MM.1S (cell line): ENCODE measurements around the gene SPAG16.

Experiments used
- DNase-seq: peaks from one replicate; pipeline ENCODE4 v3.0.0-alpha.2; 2015
- H2AFZ ChIP-seq: fragments of 300-600 bp; sonication (generic); 2 replicates; pipeline ENCODE4 v1.6.0; 2016; ENCODE audit warnings: antibody characterized with exemption, low read length
- H3F3A ChIP-seq: fragments of 300-600 bp; sonication (generic); 2 replicates; pipeline ENCODE4 v1.6.1; 2016; ENCODE audit warnings: mild to moderate bottlenecking, antibody characterized with exemption, low read length, moderate library complexity, mixed read lengths; ENCODE audit not compliant: insufficient read depth
- H3K27ac ChIP-seq: fragments of 300-600 bp; sonication (generic); 2 replicates; pipeline ENCODE4 v1.5.1; 2016; ENCODE audit warnings: mild to moderate bottlenecking, low read length
- H3K27me3 ChIP-seq: fragments of 300-600 bp; sonication (generic); replicated peaks from 2 replicates; pipeline ENCODE4 v1.6.0; 2016; ENCODE audit warnings: low read length; ENCODE audit not compliant: insufficient read depth
- H3K36me3 ChIP-seq: fragments of 300-600 bp; sonication (generic); replicated peaks from 2 replicates; pipeline ENCODE4 v1.6.1; 2016; ENCODE audit warnings: mild to moderate bottlenecking, low read length, mixed read lengths; ENCODE audit not compliant: insufficient read depth
- H3K4me1 ChIP-seq: fragments of 300-600 bp; sonication (generic); 2 replicates; pipeline ENCODE4 v1.6.1; 2016; ENCODE audit warnings: low read length, mixed read lengths
- H3K4me2 ChIP-seq: fragments of 300-600 bp; sonication (generic); 2 replicates; pipeline ENCODE4 v1.6.0; 2016; ENCODE audit warnings: low read depth, low read length
- H3K4me3 ChIP-seq: fragments of 300-600 bp; sonication (generic); 2 replicates; pipeline ENCODE4 v1.5.1; 2016; ENCODE audit warnings: low read length, mixed read lengths
- H3K79me2 ChIP-seq: fragments of 300-600 bp; sonication (generic); 2 replicates; pipeline ENCODE4 v1.6.1; 2016; ENCODE audit warnings: mixed run types, low read length, mixed read lengths
- H3K9ac ChIP-seq: fragments of 300-600 bp; sonication (generic); 2 replicates; pipeline ENCODE4 v1.6.1; 2016; ENCODE audit warnings: low read length, mixed read lengths
- H3K9me2 ChIP-seq: fragments of 300-600 bp; sonication (generic); replicated peaks from 2 replicates; pipeline ENCODE4 v1.6.1; 2016; ENCODE audit warnings: mild to moderate bottlenecking, low read length, mixed read lengths; ENCODE audit not compliant: insufficient read depth
- H3K9me3 ChIP-seq: fragments of 300-600 bp; sonication (generic); replicated peaks from 2 replicates; pipeline ENCODE4 v1.6.1; 2016; ENCODE audit warnings: mild to moderate bottlenecking, low read length, mixed read lengths; ENCODE audit not compliant: insufficient read depth
- H4K20me1 ChIP-seq: fragments of 300-600 bp; sonication (generic); 2 replicates; pipeline ENCODE4 v1.6.1; 2016; ENCODE audit warnings: mild to moderate bottlenecking, low read length, moderate library complexity, mixed read lengths; ENCODE audit not compliant: insufficient read depth
- EZH2 ChIP-seq: fragments of 300-600 bp; sonication (generic); optimal IDR thresholded peaks from 2 replicates; pipeline ENCODE3; 2017; ENCODE audit warnings: low read depth, mild to moderate bottlenecking, antibody characterized with exemption, low read length, mixed read lengths
- EZH2phosphoT487 ChIP-seq: fragments of 300-600 bp; sonication (generic); IDR thresholded peaks from 2 replicates; pipeline ENCODE4 v1.6.1; 2018; ENCODE audit warnings: antibody characterized with exemption, low read length
- TF ChIP-seq, protein P1 (sequence below): fragments of 300-600 bp; sonication (generic); IDR thresholded peaks from 2 replicates; pipeline ENCODE4 v1.5.1; 2016; ENCODE audit warnings: antibody characterized with exemption, low read length, mixed read lengths

The SPAG16 gene

DNA sequence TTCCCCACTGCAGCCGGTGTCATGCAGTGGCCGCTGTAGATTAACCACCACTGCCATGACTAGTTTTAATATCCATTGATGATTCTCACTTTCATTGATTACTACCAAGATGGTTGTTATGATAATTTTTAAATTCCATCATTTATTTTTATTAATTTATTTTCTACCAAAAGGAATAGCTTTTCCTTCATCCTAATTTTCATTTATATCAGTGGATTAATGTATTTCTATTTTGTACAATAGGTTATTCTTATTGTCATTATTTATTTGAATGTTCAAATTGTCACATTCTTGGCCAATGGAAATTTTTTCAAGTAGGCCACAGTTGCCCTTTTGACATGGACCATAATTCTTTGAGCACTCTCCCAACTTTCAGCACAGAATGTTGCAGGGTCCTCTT is 751.7 kb downstream of the SPAG16 start:
- H2AFZ ChIP-seq = no peak overlapping the region
- H3K27ac ChIP-seq = no peak overlapping the region
- H3K79me2 ChIP-seq = no peaks in the 10 kb centered on the region
- no peaks in the 10 kb centered on the region for H3F3A ChIP-seq
- H3K36me3 ChIP-seq = no peaks in the 10 kb centered on the region
- no peak overlapping the region for H3K9ac ChIP-seq
- H3K9me2 ChIP-seq = no peaks in the 10 kb centered on the region
- H3K9me3 ChIP-seq = no peaks in the 10 kb centered on the region
- no peaks in the 10 kb centered on the region for H3K4me1 ChIP-seq
- H3K27me3 ChIP-seq = no peaks in the 10 kb centered on the region
- no peak overlapping the region for H3K4me2 ChIP-seq
- no peak for TF ChIP-seq EZH2
- TF ChIP-seq EZH2phosphoT487 = no peak
- TF ChIP-seq, protein P1, sequence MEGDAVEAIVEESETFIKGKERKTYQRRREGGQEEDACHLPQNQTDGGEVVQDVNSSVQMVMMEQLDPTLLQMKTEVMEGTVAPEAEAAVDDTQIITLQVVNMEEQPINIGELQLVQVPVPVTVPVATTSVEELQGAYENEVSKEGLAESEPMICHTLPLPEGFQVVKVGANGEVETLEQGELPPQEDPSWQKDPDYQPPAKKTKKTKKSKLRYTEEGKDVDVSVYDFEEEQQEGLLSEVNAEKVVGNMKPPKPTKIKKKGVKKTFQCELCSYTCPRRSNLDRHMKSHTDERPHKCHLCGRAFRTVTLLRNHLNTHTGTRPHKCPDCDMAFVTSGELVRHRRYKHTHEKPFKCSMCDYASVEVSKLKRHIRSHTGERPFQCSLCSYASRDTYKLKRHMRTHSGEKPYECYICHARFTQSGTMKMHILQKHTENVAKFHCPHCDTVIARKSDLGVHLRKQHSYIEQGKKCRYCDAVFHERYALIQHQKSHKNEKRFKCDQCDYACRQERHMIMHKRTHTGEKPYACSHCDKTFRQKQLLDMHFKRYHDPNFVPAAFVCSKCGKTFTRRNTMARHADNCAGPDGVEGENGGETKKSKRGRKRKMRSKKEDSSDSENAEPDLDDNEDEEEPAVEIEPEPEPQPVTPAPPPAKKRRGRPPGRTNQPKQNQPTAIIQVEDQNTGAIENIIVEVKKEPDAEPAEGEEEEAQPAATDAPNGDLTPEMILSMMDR = no peak
- DNase-seq = no peak
- no peaks in the 10 kb centered on the region for H4K20me1 ChIP-seq
- H3K4me3 ChIP-seq = no peak overlapping the region

DNA sequence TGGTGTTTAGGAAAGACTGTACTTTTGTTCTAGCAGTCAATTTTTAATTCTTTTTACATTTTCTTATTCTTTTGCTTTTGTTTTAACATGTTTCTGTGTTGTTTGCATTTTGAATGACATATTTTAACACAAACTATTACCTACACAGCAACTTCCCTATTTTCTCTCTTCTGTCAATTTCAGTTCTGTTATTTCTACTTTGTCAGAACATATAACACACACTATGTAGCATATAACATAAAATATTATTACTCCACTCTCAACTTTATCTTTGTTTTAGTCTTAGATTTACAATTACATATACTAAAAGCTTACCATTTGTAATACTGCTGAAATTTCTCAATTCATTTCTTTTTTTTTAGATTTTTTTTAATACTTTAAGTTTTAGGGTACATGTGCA is 753.9 kb downstream of the SPAG16 start:
- H4K20me1 ChIP-seq = no peaks in the 10 kb centered on the region
- no peaks in the 10 kb centered on the region for H3K9me2 ChIP-seq
- no peaks in the 10 kb centered on the region for H3K79me2 ChIP-seq
- no peak overlapping the region for H3K27ac ChIP-seq
- H3K36me3 ChIP-seq = no peaks in the 10 kb centered on the region
- TF ChIP-seq, protein P1 = no peak
- TF ChIP-seq EZH2phosphoT487 (no peak), EZH2 (no peak)
- no peak overlapping the region for H3K9ac ChIP-seq
- H3K27me3 ChIP-seq = no peaks in the 10 kb centered on the region
- H3K9me3 ChIP-seq = no peaks in the 10 kb centered on the region
- no peak overlapping the region for H3K4me3 ChIP-seq
- H3F3A ChIP-seq = no peaks in the 10 kb centered on the region
- no peaks in the 10 kb centered on the region for H3K4me1 ChIP-seq
- no peak overlapping the region for H3K4me2 ChIP-seq
- no peak overlapping the region for H2AFZ ChIP-seq
- DNase-seq = no peak

DNA sequence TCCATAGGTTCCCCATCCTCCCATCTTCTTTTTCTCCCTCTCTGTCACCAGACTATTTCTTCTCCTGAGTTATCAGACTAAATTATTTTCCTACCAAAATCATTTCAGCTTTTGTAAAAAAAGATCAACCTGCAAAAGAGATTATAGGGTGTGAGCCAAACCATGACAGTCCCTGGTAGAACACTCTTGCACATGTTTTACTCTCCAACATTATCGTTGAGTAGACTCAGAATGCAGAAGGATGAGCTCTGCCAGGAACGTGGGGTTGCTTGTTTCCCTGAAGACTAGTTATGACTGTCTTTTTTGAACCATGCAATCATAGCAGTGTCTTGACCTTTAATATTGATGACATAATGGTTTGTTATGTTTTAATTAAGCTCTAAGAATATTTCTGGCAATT is 766.5 kb downstream of the SPAG16 start:
- no peaks in the 10 kb centered on the region for H3K36me3 ChIP-seq
- H3K9me2 ChIP-seq = no peaks in the 10 kb centered on the region
- no peaks in the 10 kb centered on the region for H3K27me3 ChIP-seq
- H3K79me2 ChIP-seq = no peaks in the 10 kb centered on the region
- H3K4me1 ChIP-seq = no peaks in the 10 kb centered on the region
- DNase-seq = no peak
- H3K27ac ChIP-seq = no peak overlapping the region
- H3K4me2 ChIP-seq = no peak overlapping the region
- H3K9ac ChIP-seq = no peak overlapping the region
- H2AFZ ChIP-seq = no peak overlapping the region
- H3F3A ChIP-seq = no peaks in the 10 kb centered on the region
- no peaks in the 10 kb centered on the region for H3K9me3 ChIP-seq
- no peaks in the 10 kb centered on the region for H4K20me1 ChIP-seq
- H3K4me3 ChIP-seq = no peak overlapping the region
- TF ChIP-seq, protein P1 = no peak
- TF ChIP-seq EZH2 = no peak
- TF ChIP-seq EZH2phosphoT487 = no peak
